ENCODE measurements around the gene PPM1H.
"Not testable (repeated sequence)": the region's sequence is repeated elsewhere in the genome, so short reads cannot be mapped to it uniquely, and the experiment has no call there.

PPM1H gene

DNA sequence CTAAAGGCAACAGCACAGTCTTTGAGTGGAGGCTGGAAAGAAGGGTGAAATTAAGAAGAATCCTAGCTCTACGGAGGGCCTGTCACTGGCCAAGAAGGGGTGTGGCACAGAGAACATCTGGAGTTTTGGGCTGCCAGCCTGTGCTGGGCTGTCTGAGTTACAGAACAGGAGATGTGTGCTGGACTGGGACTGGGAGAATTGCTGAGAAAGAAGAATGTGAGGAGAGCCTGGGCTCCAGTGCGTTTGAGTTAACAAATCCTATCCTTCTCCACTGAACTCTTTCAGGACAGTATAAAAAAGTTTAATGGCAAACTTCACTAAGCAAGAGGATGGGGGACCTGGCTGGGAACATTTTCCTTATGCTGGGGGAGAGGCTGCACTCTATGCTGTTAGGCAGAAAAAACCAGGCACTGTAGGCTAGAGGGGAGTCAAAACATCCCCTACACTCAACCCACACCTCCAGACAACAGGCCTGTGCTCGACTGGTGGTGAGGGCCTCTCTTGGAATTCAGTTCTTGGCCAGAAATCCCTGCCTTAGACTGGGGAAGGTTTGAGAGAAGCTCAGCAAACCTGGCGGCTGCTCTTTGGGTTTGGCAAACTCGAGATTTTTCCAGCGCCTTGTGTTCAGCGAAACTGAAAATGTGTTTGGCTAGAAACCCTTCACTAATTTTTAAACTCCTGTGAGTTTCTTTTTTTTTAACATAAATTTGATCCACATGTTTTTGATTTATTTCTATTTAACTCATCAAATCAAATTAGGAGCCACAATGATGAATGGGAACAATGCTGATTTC, 251.0 kb downstream of the PPM1H start:
- DNase-seq (ENCODE audit: low read depth): no peak

DNA sequence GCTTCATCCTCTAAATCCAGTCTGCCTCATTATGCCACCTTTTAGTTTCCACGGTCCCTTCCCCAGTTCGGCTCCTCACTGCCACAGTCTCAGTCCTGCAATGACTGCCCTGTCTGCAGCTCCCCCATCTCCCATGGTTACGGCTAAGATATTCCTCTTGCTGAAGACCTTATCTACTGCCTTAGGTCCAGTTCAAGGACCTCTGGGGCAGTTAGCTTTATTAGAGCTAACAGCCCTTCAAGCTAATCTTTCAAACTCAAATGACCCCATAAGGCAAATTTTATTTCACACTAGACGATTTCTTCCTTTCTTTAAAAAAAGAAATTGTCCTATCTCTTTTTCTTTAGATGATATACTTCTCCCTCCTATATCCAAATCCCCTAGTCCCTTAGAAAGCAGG, 253.6 kb downstream of the PPM1H start:
- DNase-seq (ENCODE audit: low read depth): no peak

DNA sequence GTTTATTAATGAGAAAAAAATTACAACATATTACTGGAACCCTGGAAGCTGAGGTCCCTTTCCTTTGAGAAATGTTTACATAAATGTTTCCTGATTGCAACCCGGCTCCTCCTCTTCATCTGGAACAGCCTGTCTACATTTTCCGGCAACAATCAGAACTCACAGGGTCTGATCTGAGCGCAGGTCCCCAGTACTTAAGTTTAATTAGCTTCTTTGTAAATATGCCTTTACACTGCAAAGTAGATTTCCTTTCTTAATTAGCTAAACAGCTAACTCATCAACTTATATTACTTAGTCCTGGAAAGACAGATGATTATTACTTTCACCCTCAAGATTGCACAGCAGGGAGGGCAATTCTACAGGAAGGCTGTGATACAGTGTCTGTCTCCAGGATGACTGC, 255.3 kb downstream of the PPM1H start:
- DNase-seq (ENCODE audit: low read depth): no peak

DNA sequence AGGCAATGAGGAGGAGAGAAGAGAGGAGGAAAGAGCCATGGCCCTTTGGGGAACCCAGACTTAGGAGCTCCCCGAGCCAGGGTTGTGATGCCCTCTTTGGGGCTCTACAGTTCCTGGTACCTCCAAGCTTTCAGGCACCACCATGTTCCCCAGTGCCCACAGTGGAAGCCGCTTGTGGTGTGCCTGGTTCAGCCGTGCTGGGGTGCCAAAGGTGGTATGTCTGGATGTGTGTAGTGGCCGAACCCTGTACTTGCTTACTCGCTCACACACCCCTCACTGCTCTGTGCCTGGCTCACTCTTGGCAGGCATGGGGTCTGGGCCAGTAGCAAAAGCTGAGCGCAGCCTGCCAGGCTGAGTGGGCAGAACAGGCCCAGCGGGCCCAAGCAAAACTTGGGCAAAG, 257.6 kb downstream of the PPM1H start:
- DNase-seq (ENCODE audit: low read depth): no peak

DNA sequence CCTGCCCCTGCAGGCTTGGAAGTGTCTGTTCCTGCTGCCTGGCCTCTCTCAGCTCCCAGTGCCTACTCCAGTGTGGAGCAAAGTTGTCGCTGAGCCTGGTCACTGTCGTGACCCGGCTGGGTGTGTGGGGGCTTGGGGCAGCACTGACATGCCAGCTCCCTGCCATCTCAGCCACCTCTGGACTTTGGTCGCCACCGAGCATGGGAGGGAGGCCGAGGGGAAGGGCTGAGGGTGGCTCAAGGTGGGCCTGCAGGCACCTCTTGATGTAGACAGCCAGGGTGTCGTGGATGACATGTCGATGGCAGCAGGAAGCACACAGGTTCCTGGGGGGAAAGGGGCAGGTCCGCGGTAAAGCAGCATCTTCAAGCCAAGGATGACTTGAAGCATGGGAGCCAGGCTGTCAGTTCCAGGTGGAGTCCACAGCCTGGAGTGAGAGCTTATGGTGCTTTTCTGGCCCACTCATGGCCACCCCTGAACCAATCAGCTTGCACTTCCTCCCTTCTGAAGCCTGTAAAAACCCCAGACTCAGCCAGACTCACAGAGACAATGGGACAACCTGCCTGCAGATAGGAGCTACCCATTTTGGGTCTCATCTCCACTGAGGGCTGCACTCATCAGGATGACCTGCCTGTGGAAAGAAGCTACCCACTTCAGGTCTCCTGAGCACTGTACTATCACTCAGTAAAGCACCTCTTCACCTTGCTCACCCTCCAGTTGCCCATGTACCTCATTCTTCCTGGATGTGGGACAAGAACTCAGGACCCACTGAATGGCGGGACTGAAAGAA, 258.2 kb downstream of the PPM1H start:
- DNase-seq (ENCODE audit: low read depth): no peak

DNA sequence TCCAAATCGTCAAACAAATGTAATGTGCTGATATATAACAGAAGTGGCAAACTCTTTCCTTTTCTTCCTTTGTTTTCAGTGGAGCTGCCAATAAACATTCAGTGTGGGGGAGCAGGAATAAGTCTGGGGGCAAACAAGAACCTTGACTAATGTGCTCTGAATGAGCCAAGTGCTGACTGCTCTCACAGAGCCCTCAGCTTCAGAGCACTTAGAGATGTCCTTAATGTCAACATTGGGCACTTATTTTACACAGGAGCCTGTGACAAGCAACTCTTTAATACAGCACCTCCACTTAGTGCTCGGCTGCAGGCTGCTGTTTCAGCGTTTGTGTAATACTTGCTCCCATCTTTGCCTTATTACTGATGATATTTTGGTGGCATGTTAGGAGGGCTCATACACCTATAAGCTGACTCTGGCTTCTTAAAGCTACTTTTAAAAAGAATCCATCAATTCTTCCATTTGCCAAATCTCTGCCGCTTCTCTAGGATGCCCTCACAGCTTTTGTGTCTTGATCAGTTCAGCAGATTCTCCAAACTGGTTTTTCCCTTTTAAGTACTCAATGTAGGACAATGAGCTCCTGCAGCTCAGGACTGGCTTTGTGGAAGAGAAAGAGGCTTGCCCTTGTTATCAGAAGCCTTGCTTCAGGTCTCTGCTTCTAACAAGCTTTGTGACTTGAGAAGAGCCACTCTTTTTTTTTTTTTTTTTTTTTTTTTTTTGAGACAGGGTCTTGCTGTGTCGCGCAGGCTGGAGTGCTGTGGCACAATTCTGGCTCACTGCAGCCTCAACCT, 261.7 kb downstream of the PPM1H start:
- no peak for DNase-seq (ENCODE audit: low read depth)

DNA sequence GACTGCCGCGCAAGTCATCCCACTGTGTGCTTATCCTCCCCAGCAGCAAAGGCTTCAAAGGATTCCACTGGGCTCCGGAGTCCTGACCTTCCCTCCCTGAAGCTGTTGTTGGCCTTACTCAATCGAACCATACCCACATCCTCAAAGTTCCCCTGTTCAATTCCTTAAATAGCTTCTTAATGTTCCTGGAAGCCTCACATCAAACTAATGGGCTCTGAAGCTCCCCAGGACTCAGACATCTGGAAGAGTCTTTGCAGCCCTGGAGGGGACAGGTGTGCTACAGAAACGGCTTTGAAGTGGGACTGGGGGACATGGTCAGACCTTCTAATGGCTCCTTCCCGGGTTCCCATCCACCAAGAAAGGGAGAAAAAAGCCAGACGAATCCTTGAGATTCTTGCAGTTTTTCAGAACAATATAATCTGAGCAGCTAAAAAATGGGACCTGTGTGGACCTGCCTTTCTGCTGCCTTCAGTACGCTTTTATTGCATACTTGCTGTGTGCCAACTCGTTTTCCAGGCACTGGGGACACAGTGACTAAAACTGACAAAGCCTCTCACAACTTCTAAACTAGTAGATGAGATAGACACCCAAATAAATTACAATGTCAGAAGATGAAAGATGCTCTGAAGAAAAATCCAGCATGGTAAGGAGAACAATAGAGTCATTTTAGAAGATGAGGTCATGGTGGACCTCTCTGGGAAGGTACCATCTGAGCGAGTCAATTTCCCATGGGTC, 263.8 kb downstream of the PPM1H start:
- no peak for DNase-seq (ENCODE audit: low read depth)

DNA sequence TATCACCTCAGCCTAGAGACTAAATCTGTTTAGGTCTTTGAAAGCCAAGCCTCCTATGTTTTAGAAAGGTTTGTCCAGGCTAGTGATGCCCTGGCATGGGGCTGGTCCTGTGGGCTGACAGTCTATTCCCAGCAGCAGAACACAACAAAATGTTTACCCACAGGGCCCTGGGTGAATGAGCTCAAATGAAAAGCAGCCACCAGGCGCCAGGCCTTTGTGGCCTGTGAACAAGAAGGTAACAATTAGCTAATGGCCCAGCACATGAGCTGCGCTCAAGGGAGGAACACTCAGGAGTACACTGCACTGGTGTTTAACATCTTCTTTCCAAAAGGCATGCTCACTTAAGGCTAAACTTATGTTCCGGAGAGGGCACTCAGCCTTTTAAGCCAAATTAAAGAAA, 266.2 kb downstream of the PPM1H start:
- DNase-seq (ENCODE audit: low read depth): no peak

DNA sequence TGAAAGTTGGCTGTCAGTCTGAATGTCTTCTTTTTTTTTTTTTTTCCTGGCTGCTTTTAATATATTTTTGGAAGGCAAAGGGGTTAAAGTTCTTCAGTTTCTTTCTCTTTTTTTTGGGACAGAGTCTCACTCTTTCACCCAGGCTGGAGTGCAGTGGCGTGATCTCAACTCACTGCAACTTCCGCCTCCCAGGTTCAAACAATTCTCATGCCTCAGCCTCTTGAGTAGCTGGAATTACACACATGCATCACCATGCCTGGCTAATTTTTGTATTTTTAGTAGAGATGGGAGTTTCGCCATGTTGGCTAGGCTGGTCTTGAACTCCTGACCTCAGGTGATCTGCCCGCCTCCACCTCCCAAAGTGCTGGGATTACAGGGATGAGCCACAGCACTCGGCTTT, 270.0 kb downstream of the PPM1H start:
- DNase-seq (ENCODE audit: low read depth): not testable (repeated sequence)

DNA sequence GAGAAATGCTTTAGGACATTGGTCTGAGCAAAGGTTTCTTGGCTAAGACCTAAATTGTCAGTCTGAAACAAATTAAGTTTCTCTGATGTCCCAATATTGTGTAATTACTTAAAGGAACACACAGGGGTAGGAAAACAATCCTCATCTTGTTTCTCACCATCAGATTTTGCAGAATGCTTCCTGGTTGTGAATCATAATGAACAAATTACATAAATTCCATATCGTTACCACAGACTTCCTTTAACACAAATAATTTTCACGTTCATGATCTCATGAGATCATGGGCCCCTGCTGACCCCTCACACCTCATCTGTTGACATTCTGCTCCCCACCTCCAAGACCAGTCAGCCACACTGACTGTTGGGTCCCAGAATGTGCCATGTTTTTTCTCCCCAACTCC, 274.2 kb downstream of the PPM1H start:
- DNase-seq (ENCODE audit: low read depth): peak; percentile 68

DNA sequence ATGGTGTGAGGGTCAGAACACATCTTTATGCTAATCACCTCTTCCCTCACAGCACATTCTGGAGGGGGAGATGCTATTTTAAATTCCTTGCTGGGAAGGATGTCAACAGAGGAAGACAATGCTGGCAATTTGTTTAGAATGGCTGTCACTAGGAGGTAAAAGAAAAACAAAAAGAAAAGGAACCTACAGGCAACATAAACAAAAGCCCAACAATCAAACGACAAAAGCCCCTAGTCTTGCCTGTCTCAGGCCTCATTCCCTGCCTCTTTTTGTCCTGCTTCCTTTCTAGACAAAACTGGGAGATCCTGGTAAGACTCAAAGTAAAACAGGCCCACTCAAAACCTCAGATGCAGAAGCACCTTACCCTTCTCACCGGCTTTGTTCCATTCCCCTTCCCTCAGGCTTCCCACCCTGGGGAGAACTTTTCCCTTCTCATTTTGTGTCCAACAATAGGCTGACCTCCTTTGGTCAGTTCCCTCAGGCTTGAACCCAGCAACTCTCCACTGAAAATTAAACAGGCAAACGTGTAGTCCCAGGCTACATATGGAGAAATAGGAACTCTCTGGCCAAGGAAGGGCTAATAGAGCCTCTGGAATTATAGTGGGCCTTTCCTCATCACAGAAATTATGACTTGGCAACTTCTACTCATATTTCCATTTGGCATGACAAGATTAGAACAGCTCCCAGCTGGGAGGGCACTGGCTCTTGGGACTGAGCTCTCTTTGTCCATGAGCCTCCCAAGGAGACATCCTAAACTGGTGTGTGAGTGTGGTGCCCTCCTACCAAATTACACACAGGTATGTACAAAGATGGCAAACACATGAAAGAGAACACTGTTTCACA, 275.3 kb downstream of the PPM1H start:
- no peak for DNase-seq (ENCODE audit: low read depth)

DNA sequence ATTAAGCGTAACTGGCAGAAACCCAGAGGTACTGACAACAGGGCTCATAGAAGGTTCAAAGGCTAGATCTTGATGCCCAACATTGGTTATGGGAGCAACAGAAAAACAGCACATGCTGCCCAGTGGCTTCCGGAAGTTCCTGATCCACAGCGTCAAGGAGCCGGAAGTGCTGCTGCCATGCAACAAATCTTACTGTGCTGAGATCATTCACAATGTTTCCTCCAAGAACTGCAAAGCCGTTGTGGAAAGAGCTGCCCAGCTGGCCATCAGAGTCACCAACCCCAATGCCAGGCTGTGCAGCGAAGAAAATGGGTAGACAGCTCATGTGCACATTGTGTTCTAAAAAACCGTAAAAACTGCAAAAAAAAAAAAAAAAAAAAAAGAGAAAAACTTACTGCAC, 276.0 kb downstream of the PPM1H start:
- no peak for DNase-seq (ENCODE audit: low read depth)

DNA sequence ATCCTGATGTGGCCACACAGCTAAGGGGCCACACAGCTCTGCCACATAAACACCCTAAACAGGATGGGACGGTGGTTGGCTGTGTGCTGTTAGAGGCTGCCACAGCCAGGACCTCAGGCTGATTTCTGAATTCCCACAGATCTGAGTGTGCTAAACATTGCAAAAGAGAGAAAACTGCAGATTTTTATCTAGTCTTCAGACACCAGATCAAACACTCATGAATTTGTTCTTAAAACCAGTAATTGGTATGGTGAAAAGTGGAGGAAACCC, 277.7 kb downstream of the PPM1H start:
- no peak for DNase-seq (ENCODE audit: low read depth)

DNA sequence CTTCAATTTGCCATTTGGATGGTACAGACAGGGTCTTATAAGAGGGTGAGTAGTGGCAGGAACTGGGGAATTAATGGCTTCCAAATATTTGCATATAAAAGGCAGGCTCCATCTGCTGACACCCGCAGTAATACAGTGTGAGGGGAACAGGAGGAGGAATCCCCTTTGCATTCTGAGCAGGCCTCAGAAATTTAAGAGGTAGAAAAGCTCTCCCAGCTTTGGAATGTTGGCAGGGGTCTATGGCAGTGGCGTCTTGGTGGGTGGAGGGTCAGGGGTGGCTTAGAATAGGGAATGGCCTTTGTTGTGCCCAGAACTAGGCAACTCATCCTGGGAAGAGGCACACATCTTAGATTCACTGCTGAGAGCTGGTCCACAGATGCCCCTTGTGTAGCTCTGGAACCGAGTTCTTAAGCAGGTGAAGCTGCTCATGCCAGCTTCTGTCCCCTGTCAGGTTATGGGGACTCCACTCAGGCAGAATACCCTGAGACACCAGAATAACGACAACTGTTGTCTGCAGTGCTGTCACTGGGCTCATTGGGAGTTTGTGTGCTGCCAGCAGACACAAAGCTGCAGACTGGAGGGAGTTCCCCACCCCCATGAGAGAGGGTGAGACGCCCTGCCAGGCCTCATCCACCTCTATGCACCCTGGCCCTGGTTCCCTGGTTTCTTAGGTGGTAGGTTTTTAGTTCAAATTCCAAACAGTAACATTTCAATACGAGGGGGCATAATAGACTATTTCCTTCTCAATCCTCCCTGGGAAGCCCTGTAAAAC, 278.2 kb downstream of the PPM1H start:
- DNase-seq (ENCODE audit: low read depth): no peak

DNA sequence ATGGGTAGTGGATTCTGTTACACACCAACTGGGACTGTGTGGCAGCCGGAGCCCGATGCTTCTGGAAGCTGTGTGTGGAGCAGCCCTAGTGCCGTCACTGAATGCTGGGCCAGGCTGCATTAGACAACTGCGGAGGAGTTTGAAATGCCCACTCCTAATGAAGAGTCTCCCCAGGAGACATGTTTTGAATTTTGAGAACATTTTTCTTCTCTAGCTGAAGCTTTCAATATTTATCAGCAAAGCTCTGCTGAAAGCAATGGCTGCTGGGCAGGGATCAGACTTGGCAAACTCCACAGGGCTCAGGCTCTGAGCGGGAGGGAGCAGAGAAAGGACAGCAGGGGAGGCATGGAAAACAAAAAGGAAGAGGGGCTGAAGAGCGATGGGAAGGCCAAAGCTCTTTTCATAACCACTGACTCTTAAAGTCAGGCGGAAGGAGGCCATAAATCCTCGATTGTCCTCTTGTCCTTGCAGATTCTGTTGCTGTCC, 279.2 kb downstream of the PPM1H start:
- no peak for DNase-seq (ENCODE audit: low read depth)

DNA sequence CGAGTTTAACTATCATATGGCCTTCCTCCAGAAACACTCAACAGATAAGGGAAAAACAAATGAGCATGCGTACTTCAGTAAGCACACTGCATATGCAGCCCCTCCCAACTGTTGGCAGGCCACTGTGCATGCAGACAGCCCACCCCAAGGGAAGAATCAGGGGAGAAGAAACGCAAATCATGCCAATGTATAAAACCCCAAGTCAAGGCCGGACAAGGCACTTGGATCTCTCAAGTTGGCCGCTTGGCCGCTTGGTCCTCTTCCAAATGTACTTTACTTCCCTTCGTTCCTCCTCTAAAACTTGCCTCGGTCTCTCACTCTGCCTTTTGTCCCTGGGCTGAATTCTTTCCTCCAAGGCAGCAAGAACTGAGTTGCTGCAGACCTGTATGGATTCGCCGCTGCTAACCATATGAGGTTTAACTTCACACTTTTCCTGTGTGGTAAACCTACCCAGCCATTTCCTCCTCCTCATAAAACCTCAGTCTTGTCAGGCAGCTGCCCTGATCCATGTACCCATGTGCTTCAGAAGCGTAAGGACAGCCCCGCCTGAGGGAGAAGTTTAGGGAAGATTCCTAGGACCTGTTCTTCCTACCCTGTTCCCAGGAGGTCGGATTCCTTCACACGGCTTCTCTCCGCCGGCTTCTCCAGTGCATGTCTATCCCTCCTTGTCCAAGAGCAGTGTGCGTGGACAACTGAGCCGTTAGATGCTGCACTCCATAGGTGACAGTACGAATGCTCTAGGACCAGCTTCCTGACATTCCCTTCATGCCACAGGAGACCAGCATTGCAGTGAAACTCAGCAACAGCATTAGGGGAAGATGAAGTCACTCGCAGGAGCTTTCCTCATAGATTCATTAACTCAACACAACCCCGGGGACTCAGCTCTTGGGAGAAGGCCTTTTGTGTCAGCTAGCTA, 280.4 kb downstream of the PPM1H start:
- no peak for DNase-seq (ENCODE audit: low read depth)

DNA sequence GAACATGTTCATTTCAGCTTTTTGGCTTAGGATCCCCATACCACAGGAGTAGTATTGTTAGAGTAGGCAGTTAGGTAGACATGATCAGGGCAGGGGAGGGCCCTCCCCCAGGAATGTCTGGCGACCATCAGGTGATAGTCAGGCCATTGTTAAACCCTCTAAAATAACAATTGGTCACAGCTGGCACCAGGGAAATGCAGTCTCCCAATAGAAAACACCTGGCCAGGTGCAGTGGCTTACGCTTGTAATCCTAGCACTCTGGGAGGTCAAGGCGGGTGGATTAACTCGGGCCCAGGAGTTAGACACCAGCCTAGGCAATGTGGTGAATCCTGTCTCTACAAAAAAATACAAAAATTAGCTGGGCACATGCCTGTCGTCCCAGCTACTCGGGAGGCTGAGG, 281.2 kb downstream of the PPM1H start:
- no peak for DNase-seq (ENCODE audit: low read depth)

DNA sequence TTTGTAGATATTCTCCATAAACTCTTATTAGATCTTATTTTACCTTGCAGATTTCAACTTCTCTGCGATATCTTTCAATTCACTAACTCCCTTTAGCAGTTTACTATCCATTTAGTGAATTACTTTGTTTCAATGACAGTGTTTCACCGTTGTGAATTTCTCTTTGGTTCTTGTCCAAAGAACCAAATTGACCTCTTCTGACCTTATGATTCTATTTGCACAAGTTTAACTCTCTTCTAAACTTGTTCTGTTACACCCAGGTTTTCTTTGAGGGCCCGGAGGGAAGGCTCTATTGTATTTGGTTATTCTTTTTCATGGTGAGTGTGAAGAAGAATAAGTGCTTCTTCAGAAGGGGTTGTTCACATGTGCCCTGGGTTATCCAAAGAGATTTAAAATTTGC, 281.6 kb downstream of the PPM1H start:
- DNase-seq (ENCODE audit: low read depth): no peak

DNA sequence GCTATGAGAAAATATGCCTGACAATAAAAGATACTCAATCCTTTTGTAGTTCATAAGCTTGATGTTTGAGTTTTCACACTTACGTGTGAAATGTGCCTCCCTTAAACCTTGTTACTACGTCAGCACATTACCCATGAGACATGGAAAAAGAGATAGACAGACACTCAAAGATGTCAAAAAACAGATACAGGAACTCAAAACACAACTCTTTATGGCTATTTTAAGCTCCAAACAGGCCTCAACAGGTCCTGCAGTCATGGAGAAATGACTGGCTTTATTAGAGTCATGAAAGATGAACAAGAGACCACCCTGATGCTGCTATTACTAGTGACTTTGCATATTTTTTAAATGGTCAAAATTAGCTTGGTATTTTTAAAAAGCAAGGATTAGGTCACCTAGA, 283.8 kb downstream of the PPM1H start:
- no peak for DNase-seq (ENCODE audit: low read depth)

Data from non-pigmented ciliary epithelial cell (primary cell).